Measurements from ENCODE around the gene GAREM1.

GRCh38 chr18:32358529-32358928 is 112.2 kb downstream of the GAREM1 start:
- no peak for TF ChIP-seq EZH2 (IDR thresholded peaks at IDR 0.05; ENCODE audit: borderline replicate concordance)
- no peak for TF ChIP-seq CTCF (IDR thresholded peaks at IDR 0.05; ENCODE audit: poor library complexity)
